TTC549 (cell line): Measurements from ENCODE around the gene KCNIP4.

Source experiments
- FAIRE-seq: peaks from 2 replicates; lab custom pipeline; 2012; peaks lifted over from hg19 to GRCh38; lab: Jason Lieb, UNC

KCNIP4 gene

GRCh38 chr4:21688596-21689265 is 259.8 kb downstream of the KCNIP4 start:
- FAIRE-seq = no peak

DNA sequence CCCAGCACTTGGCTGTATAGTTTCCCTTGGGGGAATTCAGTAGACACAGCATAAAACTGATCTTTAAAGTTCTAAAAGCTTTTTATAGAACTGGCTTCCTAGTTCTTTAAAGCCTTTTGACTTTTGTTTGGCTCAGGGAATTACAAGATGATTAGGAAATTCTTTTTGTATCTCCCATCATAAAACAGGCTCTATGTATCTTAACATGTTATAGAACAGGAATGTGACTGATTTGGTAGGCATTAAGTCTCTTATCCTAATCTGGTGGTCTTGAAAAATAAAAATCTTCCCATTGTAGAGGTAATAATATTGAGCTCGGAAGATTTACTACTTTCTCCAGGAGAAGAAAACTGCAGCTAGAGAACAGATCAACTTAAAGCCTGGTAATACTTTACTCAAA is 262.7 kb downstream of the KCNIP4 start:
- FAIRE-seq = no peak

GRCh38 chr4:21680326-21680898 is 268.2 kb downstream of the KCNIP4 start:
- no peak for FAIRE-seq

- no peak for FAIRE-seq
Observed at GRCh38 chr4:21678711-21679110, 269.9 kb downstream of the KCNIP4 start.

- FAIRE-seq = no peak
Observed at GRCh38 chr4:21677173-21677572, 271.4 kb downstream of the KCNIP4 start.

DNA sequence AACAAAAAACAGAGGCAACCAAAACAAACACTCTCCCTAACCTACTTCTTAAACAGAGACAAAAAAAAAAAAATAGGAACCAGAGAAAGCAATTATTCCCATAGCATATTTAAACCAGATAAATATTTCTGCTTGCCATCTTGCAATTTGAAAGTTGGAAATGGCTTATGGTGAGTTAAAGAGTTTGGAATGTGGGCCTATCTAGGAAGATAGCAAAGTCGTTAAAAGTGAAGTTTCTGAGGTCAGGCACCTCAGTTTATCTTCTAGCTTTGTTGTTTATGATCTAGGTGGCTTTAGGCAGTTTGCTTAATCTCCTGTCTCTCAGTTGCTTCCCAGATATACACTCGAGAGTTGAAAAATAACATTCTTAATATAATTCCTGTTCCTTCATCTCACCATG is 284.2 kb downstream of the KCNIP4 start:
- no peak for FAIRE-seq

GRCh38 chr4:21656832-21657231 is 291.7 kb downstream of the KCNIP4 start:
- no peak for FAIRE-seq

- FAIRE-seq = no peak
Observed at GRCh38 chr4:21655031-21655430, 293.5 kb downstream of the KCNIP4 start.

DNA sequence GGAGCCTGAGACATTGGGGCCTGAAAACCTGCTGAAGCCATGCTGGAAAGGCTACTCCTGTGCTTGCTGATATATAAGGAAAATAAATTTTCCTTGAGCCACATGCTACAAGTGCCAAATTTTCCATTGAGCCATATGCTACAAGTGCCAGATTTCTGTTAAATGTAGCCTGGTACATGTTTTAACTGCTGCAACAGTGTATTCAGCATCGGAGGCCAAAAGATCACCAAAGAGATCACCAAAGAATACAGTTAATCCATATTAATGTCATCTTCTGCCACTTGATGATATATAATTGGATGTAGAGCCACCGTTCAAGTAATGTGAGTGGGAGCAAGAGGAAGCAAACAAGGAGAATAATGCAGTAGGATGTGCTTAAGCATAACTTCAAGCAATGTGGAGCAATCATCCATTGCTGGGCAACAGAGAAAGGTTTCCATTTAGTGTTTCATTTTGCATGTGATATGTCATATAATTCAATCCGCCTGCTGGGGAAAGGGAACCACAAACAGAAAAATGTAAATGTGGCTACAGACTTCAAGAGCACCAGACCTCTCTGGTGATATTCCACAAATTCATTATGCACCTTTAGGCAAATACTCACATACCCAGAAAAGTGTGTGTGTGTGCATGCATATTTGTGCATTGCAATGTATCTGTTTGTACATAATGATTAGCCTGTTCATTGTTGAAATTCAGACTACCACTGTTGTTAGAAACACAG is 295.9 kb downstream of the KCNIP4 start:
- no peak for FAIRE-seq

DNA sequence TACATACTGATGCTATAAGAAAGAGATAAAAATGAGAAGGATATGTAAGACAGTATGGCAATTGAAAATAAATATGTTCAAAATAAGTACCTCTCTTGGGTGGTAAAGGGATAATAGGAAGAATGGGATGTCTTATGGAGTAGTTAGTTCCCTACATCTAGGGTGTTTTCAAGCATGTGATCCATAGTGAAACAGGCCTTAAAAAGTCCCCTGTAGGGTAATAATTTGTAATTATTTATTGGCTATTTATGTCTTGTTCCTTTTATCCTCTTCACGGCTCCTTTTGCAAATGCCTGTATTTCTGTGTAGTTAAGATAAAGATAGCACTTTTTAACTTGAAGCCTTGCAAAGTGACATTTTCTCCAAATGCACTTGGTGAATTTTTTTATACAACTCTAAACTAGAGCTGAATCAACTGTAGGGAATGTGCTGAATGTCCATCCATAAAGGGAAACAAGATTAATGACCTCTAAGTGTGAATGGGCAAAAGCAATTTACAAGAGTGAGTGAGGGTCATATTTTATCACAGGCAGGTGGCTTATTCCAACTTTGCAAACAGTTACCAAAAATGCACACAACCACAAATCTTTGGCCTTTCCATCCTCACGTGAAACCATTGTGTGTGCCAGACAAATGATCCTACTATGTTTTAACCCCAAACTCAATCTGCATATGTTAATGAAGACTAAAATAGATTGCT is 299.0 kb downstream of the KCNIP4 start:
- FAIRE-seq = no peak

GRCh38 chr4:21645776-21646175 is 302.8 kb downstream of the KCNIP4 start:
- no peak for FAIRE-seq

- FAIRE-seq = no peak
Observed at GRCh38 chr4:21641696-21642095, 306.9 kb downstream of the KCNIP4 start.

DNA sequence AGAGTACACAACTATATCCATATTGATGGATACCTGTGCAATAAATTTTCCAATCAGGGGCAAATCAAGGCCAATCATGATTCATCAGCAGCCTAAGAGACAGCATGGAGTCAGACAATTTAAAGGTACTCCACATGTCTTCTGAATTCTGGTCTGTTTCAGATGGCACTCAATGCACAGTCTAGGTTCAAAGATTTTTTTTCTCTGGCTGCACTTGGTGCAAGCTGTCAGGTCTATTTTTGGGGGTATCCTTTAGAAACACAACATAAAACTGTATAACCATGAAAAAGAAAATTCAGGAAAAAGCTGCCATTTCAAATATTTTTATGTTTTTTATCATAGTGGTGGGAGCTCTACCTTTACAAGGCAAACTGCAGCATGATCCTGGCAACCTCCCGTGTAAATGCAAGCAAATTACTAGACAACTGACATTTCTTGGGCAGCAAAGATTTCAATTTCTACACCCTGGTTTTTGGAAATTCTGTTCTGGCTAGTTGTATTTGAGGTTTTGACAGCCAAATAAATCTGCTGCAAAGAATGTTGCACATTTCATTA is 310.3 kb downstream of the KCNIP4 start:
- no peak for FAIRE-seq

DNA sequence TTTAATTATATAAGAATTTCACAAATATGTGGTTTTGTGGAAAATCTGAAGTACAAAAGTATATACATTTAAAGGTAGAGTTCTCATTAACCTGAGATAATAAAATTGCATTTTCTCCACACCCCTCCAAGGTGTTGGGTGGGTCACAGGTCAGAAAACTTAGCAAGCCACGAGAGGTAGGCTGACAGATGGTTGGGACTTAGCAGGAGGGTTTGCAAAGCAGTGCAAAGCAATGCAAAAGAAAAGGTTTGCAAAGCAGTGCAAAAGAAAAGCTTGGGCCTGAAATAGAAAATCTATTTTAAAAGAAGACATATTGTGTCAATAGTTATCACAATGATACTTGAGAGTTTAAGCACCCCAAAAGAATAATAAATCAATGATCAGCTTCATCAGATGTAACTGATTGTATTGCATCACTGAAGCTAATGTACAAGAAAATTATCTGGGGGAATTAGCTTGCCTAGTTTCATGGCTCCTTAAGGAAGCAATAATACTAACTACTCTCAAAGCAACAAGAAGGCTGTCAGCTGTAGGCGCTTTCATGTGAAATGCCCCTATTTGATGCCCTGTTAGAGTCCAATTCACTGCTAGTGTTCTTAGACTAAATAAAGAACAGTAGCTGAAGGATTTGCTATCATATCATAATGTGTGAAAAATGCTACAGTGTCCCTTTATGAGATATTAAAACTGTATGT is 319.5 kb downstream of the KCNIP4 start:
- no peak for FAIRE-seq

- no peak for FAIRE-seq
Observed at GRCh38 chr4:21628116-21628670, 320.4 kb downstream of the KCNIP4 start.

GRCh38 chr4:21625447-21625846 is 323.1 kb downstream of the KCNIP4 start:
- no peak for FAIRE-seq

GRCh38 chr4:21605006-21605405 is 343.6 kb downstream of the KCNIP4 start:
- FAIRE-seq = no peak

GRCh38 chr4:21596521-21596920 is 352.1 kb downstream of the KCNIP4 start:
- no peak for FAIRE-seq

GRCh38 chr4:21593671-21594001 is 354.9 kb downstream of the KCNIP4 start:
- FAIRE-seq = no peak

- no peak for FAIRE-seq
Observed at GRCh38 chr4:21592970-21593670, 355.5 kb downstream of the KCNIP4 start.

- no peak for FAIRE-seq
Observed at GRCh38 chr4:21577056-21577455, 371.5 kb downstream of the KCNIP4 start.
